Activated CD4-positive, CD25-positive, alpha-beta regulatory T cell treated with anti-CD3 and anti-CD28 coated beads, Interleukin-2, amount 50 U/mL, for 24 hours (primary cell): ENCODE measurements around the gene TMEM121B.

Source experiments
- ATAC-seq, 2 donors: fragments of 150-1000 bp; cut with Tn5 transposase; one replicate each; pipeline ENCODE4 v1.10.0; 2021; ENCODE audit warnings: mild to moderate bottlenecking in 1 of 2, moderate library complexity in 1 of 2

Gene TMEM121B

DNA sequence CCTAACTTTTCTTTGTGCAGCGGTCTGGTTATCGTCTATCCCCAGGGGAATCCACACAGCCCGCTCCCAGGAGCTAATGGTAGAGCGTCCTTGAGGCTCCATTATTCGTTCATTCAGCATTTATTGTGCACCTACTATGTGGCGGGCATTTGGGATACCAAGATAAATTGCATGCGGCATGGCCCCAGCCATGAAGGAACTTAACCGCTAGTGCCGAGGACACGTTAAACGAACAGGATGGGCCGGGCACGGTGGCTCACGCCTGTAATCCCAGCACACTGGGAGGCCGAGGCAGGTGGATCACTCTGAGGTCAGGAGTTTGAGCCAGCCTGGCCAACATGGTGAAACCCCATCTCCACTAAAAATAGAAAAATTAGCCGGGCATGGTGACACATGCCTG is 11.2 kb downstream of the TMEM121B start:
- no peak for ATAC-seq

DNA sequence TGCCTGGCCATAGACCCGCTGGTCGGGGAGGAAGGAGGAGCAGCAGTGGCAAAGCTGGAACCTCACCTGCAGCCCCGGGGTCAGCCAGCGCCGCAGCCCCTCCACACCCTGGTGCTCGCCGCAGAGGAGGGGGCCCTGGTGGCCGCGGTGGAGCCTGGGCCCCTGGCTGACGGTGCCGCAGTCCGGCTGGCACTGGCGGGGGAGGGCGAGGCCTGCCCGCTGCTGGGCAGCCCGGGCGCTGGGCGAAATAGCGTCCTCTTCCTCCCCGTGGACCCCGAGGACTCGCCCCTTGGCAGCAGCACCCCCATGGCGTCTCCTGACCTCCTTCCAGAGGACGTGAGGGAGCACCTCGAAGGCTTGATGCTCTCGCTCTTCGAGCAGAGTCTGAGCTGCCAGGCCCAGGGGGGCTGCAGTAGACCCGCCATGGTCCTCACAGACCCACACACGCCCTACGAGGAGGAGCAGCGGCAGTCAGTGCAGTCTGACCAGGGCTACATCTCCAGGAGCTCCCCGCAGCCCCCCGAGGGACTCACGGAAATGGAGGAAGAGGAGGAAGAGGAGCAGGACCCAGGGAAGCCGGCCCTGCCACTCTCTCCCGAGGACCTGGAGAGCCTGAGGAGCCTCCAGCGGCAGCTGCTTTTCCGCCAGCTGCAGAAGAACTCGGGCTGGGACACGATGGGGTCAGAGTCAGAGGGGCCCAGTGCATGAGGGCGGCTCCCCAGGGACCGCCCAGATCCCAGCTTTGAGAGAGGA is 11.9 kb downstream of the TMEM121B start:
- ATAC-seq, result no peak

GRCh38 chr22:17108256-17109112 is 12.7 kb downstream of the TMEM121B start:
- no peak for ATAC-seq

DNA sequence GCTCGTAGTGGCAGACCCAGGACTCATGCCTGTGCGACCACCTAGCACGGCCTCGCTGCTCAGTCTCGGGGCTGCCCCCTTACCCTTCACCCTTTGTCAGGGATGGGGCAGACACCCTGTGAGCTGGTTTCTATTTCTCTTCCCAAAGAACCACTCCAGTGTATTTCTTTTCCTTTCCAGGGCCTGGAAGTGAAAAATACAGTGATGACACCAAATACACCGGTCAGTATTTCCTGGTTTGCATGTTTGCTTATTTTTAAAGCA is 13.7 kb downstream of the TMEM121B start:
- ATAC-seq, result no peak

GRCh38 chr22:17106785-17107546 is 14.2 kb downstream of the TMEM121B start:
- ATAC-seq, result peak in 1 of 2 donors; percentile 41

GRCh38 chr22:17106161-17106784 is 14.9 kb downstream of the TMEM121B start:
- no peak for ATAC-seq

DNA sequence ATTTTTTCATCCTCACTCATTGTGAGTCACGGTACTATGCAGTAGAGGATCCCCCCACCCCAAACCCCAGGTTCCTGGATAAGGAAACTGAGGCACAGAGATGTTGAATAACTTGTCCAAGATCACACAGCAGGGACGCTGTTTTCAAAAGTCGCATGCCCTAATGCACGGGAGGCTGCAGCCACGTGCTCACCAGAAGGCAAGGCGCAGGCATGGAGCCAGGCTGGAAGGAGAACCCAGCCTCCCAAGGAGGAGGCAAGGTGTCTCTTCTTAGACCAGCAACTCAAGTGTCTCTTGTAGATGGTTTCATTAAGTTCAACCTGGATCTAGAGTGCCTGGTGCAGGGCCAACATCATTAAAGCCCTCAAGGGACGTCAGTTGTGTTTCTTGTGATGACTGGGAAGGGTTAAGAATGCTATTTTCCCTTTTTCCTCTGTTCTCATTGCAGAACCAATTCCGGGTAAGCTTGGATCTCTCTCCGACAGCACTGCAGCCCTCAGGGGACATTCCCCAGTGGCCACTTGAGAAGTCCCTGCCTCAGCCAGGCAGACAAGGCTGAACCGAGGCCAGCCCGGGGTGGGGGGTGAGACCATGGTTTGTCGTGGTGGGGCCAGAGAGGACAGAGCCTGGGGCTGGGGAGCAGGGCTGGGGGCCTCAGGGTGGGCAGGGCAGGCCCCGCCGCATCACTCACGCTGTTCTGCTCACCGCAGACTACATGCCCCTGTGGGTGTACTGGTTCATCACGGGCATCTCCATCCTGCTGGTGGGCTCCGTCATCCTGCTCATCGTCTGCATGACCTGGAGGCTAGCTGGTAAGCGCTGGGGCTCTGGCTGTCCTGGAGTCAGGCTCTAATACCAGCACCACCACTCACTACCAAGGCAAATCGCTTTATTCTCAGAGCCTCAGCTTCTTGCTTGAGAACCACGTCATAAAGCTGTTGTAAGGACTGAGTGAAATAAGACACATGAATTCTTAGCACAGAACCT is 15.7 kb downstream of the TMEM121B start:
- no peak for ATAC-seq

DNA sequence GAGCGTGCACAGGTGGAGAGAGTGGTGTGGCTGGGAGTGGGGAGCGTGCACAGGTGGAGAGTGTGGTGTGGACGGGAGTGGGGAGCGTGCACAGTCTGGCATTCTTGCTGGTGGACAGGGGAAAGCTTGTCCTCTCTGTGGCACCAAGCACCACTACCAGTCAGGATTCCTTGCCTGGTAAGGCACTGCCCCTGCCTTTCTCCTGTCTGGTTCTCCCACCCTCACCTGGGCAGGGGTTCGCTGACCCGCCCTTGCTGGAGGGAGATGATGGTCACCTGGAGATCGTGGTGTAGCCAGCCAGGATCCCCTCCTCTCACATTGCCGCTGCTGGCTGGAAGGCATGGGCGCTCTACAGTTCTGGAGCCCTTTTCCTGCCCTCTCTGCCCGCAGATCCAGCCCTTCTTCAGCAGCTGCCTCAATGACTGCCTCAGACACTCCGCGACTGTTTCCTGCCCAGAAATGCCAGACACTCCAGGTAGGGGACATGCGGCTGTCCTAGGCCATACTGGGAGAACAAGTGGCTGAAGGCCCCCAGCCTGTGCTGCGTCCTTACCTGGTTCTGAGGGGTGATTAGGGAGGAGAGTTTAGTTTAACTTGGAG is 16.7 kb downstream of the TMEM121B start:
- no peak for ATAC-seq

DNA sequence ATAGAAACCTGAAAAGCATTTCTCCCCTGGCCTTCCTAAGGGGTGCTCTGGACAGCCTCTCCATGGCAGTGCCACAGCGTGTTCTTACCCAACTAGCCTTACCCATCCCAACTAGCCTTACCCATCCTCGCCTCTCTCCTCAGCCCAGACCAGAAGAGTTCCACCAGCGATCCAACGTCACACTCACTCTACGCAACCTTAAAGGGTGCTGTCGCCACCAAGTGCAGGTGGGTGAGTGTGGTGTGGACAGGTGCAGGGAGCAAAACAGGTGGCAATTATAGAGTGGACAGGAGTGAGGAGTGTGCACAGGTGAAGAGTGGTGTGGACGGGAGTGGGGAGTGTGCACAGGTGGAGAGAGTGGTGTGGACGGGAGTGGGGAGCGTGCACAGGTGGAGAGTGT is 17.8 kb downstream of the TMEM121B start:
- ATAC-seq, result no peak

DNA sequence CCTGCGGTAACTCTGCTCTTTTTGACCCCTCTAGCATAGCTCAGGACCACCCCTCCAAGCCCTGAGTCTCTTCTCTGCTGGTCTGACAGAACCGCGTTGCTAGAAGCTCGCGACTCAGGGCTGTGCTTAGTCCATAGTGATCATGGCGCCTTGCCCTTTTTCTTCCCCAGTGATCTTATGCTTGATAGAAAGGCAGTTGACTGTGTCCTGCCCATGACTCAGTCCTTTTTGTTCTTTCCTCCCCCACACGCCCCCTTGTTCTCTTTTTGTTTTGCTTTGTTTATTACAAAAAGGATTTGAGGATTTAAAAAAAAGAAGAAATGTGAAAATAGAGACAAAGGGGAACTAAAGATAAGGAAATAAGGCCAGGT is 18.9 kb downstream of the TMEM121B start:
- no peak for ATAC-seq

DNA sequence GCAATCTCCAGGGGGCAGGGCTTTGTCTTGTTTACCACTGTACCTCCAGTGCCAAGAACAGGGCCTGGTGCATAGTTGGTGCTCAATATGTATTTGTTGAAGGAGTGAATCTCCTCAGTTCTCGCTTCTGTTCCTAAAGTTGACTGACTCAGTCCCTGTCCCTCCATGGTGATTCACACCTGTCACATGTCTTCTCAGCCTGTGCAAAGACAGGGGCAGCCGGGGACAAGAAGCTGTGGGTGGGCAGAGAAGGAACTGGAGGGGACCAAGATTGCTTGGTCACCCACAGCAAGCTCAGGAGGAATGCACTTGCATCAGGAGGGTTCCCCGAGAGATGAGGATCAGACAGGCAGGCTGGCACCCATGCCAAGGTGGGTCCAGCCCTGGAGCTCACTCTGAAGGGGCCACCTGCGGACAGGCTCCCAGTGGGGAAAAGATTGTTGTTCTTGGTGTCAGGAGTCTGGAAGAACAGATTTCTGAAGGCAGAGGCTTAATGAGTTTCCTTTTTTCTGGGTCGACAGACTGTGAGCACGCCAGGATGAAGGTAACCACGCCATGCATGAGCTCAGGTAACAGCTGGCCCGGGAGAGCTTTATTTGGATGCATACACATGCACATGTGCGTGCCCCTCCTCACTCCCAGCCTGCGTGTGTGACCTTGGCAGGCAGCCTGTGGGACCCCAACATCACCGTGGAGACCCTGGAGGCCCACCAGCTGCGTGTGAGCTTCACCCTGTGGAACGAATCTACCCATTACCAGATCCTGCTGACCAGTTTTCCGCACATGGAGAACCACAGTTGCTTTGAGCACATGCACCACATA is 19.5 kb downstream of the TMEM121B start:
- ATAC-seq, result no peak

- no peak for ATAC-seq
Observed at GRCh38 chr22:17100621-17101020, 20.5 kb downstream of the TMEM121B start.

- ATAC-seq, result peak; percentile 28 to 45
Observed at GRCh38 chr22:17098379-17098819, 22.8 kb downstream of the TMEM121B start.

DNA sequence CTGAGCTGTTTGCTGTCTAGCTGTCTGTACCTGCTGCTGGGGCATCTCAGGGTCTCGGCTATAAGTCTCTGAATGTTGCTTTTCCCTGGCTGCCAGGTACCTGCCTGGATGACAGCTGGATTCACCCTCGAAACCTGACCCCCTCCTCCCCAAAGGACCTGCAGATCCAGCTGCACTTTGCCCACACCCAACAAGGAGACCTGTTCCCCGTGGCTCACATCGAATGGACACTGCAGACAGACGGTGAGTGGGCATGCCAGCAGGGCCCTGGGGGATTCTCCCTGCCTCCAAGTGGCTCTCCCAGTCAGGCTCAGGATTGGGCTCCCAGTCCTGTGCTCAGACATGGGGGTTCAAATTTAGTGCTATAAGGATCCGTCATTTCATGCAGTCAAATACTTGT is 23.5 kb downstream of the TMEM121B start:
- ATAC-seq, result no peak

DNA sequence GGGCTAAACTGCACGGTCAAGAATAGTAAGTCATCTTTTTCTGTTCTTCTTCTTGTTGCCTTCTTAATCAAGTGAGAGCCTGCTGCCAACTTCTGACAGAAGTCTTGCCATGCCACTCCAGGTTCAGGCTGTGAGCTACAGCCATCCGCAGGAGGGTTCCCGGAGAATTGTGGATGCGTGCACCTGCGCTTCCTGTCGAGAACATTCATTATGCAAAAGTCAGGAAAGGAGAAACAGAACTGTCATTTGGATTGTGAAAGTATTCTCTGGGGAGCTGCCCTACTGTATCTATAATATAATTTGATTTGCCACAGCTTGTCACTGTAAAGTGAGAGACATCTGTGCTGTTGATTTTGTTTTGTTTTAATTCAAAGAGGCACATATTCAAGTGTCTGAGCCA is 24.1 kb downstream of the TMEM121B start:
- ATAC-seq, result no peak

GRCh38 chr22:17096071-17096470 is 25.1 kb downstream of the TMEM121B start:
- no peak for ATAC-seq

GRCh38 chr22:17095538-17095937 is 25.6 kb downstream of the TMEM121B start:
- no peak for ATAC-seq

DNA sequence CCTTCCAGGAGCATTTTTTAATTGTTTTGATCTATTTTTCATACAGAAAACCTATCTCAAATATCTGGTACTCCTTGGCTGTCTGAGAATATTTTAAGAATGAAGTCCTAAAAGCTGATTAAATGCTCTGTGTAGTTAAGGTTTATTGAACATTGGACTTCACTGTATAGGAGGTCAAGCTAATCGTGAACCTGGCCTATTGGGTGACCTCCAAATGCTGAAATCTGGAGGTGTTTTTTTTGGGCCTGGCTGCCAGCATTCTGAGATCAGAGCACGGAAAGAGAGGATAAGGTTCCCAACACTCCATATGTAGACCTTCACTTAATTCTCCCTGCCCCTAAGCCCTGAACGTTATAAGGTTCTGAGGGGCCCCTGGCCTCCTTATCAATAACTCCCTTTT is 28.1 kb downstream of the TMEM121B start:
- ATAC-seq, result no peak

GRCh38 chr22:17091851-17092250 is 29.3 kb downstream of the TMEM121B start:
- ATAC-seq, result no peak

DNA sequence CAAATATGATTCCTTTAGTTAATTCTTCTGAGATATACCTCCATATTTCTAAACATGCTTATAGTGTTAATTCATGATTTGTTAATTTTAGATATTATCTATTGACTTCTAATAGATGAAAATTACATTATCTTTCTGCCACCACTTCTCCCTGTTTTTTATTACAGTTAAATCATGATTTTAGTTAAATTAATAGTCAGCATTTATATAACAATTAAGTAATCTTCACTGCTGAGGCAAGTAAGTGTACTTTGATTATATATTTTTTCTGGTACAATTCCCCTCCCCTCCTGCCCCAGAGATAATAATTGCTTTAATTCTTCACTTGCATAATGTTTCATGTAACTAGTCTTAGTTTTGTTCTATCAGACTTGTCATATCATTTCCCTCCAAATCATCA is 30.6 kb downstream of the TMEM121B start:
- ATAC-seq, result no peak
